ENCODE results near the gene CACNA1D. TPM values are rescaled to one million over a fixed set of nuclear protein-coding genes. Genes with fewer than 3 reads are reported as not detected.
"Not testable (repeated sequence)": the region's sequence is repeated elsewhere in the genome, so short reads cannot be mapped to it uniquely, and the experiment has no call there.

CACNA1D gene
- total and polyA plus RNA-seq, 12 donors: 0.04 to 1.9 (median 0.49) TPM

- DNase-seq: no peak
- Histone ChIP-seq H3K27ac (no peak overlapping the region), H3K9me3 (peaks cover 0 to 12% (median 0%) of the 10 kb centered on the region in 11 donors), H3K4me3 (no peak overlapping the region), H3K27me3 (peaks cover 0 to 13% (median 0%) of the 10 kb centered on the region in 7 donors), H3K36me3 (no peaks in the 10 kb centered on the region), H3K4me1 (no peaks in the 10 kb centered on the region)
- WGBS, 2 donors: 91 to 92% methylated on average over 9 of the region's 9 CpGs
- TF ChIP-seq, protein P1, sequence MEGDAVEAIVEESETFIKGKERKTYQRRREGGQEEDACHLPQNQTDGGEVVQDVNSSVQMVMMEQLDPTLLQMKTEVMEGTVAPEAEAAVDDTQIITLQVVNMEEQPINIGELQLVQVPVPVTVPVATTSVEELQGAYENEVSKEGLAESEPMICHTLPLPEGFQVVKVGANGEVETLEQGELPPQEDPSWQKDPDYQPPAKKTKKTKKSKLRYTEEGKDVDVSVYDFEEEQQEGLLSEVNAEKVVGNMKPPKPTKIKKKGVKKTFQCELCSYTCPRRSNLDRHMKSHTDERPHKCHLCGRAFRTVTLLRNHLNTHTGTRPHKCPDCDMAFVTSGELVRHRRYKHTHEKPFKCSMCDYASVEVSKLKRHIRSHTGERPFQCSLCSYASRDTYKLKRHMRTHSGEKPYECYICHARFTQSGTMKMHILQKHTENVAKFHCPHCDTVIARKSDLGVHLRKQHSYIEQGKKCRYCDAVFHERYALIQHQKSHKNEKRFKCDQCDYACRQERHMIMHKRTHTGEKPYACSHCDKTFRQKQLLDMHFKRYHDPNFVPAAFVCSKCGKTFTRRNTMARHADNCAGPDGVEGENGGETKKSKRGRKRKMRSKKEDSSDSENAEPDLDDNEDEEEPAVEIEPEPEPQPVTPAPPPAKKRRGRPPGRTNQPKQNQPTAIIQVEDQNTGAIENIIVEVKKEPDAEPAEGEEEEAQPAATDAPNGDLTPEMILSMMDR (IDR thresholded peaks at IDR 0.05): no peak
- ATAC-seq: no peak
- intact Hi-C loops (cut with DNase I): no loop called here
Observed at GRCh38 chr3:53633197-53633787, 138.9 kb downstream of the CACNA1D start.

DNA sequence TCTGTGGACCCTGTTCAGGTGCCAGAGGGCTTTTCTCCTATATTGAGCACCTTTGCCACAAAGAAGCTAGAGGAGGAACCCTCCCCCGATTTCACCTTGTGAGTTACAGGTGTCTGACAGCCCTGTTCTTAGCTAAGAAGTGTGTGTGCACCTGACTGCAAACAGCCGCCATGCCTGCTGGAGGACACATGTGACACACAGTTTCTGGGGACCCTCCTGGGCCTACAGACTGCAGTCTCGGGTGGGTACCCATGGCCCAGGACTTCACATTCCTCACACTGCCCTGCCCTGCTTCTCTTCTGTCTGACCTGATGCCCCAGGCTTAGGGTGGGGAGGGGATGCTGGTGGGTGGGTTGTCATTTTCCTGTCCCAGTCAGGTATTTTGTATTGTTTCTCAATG, 140.6 kb downstream of the CACNA1D start:
- TF ChIP-seq, protein P1 (IDR thresholded peaks at IDR 0.05): no peak
- Histone ChIP-seq H3K27ac (no peak overlapping the region), H3K4me1 (no peaks in the 10 kb centered on the region), H3K27me3 (peaks cover 0 to 13% (median 0%) of the 10 kb centered on the region in 7 donors), H3K4me3 (no peak overlapping the region), H3K9me3 (peaks cover 0 to 12% (median 0%) of the 10 kb centered on the region in 11 donors), H3K36me3 (no peaks in the 10 kb centered on the region)
- 87 to 90% methylated on average over 3 of the region's 3 CpGs for WGBS, 2 donors
- intact Hi-C loops (cut with DNase I): no loop called here
- DNase-seq: no peak
- no peak for ATAC-seq

DNA sequence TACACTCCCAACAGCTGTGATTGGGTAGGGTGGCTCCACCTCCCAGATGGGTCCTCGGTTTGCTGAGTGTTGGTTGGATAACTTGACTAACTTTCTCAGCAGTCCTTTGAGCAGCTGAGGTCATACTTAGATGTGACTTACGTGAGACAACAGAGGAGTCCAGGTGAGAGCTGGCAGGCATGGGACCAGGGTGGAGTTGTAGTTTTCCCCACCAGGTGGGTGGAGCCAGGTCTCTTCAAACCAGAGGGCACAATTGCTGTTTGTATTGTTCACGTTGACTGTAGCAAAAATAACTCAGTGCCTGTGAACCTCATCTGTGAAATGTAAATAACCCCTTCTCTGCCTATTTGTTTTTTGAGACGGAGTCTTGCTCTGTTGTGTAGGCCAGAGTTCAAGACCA, 144.4 kb downstream of the CACNA1D start:
- ATAC-seq; H3K4me1 ChIP-seq; H3K9me3 ChIP-seq; H3K4me3 ChIP-seq; H3K36me3 ChIP-seq; H3K27ac ChIP-seq; DNase-seq; intact Hi-C loops (cut with DNase I): not testable (repeated sequence)
- 65 to 67% methylated on average over 4 of the region's 4 CpGs for WGBS, 2 donors
- H3K27me3 ChIP-seq: peaks cover 0 to 18% (median 0%) of the 10 kb centered on the region in 7 donors

DNA sequence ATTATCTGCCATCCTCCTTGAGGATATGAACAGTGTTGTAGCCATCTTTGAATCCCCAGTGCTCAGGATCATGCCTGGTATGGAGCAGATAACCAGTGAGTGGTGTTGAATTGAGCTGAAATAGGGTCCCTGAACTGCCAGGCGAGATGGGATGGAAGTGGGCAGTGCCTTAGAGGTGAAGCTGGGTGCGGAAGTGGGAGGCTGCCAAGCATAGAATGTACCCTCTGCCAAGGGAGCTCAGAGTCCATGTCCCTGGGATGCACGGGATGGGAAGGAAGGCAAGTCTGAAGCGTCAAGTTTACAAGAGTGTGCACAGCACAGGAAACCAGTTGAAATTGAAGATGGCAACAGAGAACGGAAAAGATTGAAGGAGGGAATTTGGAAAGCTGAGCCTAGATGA, 147.0 kb downstream of the CACNA1D start:
- DNase-seq (no peak), ATAC-seq (no peak)
- Histone ChIP-seq H3K4me3 (no peak overlapping the region), H3K36me3 (no peaks in the 10 kb centered on the region), H3K27ac (no peak overlapping the region), H3K4me1 (no peaks in the 10 kb centered on the region), H3K9me3 (no peaks in the 10 kb centered on the region), H3K27me3 (peaks cover 0 to 6% (median 0%) of the 10 kb centered on the region in 7 donors)
- TF ChIP-seq, protein P1 (IDR thresholded peaks at IDR 0.05): no peak
- intact Hi-C loops (cut with DNase I): no loop called here
- WGBS, 2 donors: 71 to 83% methylated on average over 5 of the region's 5 CpGs

DNA sequence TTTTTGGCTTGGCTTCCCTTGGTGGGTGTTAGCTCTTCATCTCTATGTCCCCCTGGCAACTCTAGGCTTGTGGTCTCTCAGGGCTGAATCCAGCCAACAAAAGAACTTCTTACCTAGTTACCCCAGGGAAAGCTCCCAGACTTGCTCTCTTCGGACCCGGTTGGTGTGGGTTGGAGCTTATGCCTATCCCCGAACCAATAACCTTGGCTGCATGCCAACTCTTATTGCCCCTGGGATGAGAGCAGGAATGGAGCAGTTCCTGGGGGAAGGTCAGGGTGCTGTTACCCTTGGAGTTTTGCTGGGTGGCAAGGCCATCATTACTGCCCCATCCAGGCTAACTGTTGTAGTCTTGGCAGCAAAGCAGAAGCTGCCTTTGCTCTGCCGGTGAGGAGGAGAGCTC, 147.8 kb downstream of the CACNA1D start:
- H3K27ac ChIP-seq: no peak overlapping the region
- TF ChIP-seq, protein P1 (IDR thresholded peaks at IDR 0.05): no peak
- 87 to 88% methylated on average over 4 of the region's 4 CpGs for WGBS, 2 donors
- H3K9me3 ChIP-seq: no peaks in the 10 kb centered on the region
- no peaks in the 10 kb centered on the region for H3K36me3 ChIP-seq
- H3K27me3 ChIP-seq: peaks cover 0 to 7% (median 0%) of the 10 kb centered on the region in 7 donors
- ATAC-seq: no peak
- intact Hi-C loops (cut with DNase I): no loop called here
- H3K4me3 ChIP-seq: no peak overlapping the region
- no peaks in the 10 kb centered on the region for H3K4me1 ChIP-seq
- DNase-seq: no peak
